HEK293 (cell line): ENCODE measurements around the gene SCP2D1.

Source experiments
- CTCF ChIA-PET: fragments of 350-600 bp; formaldehyde crosslinking; extraction: SDS; loops from one replicate; lab custom pipeline; 2021; ENCODE audit warnings: antibody characterized with exemption; lab: Yijun Ruan, JAX
- POLR2A ChIA-PET: fragments of 300-600 bp; formaldehyde crosslinking; extraction: SDS; loops from one replicate; lab custom pipeline; 2020; ENCODE audit warnings: antibody characterized with exemption, inconsistent platforms; lab: Yijun Ruan, JAX
- H3K27ac ChIP-seq: fragments of 200-500 bp; sonication (Bioruptor generic); 2 replicates; pipeline ENCODE4 v1.5.1; 2014; ENCODE audit warnings: low read depth, low read length, control low read depth, inconsistent platforms; ENCODE audit errors: extremely low read depth
- H3K36me3 ChIP-seq, 2 experiments: fragments of 200-500 bp in 1 of 2; sonication (Bioruptor generic) in 1 of 2; 1 replicate in 1 of 2; 2 replicates in 1 of 2; pipeline ENCODE4 v1.5.1; 2014 to 2017; ENCODE audit warnings: inconsistent platforms in 2 of 2, low read length in 2 of 2; ENCODE audit not compliant: control insufficient read depth in 2 of 2, insufficient read depth in 1 of 2
- H3K4me1 ChIP-seq: fragments of 200-500 bp; sonication (Bioruptor generic); 2 replicates; pipeline ENCODE4 v1.5.1; 2014; ENCODE audit warnings: mild to moderate bottlenecking, low read length, inconsistent platforms; ENCODE audit not compliant: control insufficient read depth, insufficient read depth
- H3K4me3 ChIP-seq: 2 replicates; pipeline ENCODE4 v1.5.1; 2011; ENCODE audit warnings: low read depth, mild to moderate bottlenecking, control low read depth, low read length, moderate library complexity
- H3K9me3 ChIP-seq: fragments of 200-500 bp; sonication (Bioruptor generic); 2 replicates; pipeline ENCODE4 v1.5.1; 2014; ENCODE audit warnings: low read depth, low read length, inconsistent platforms; ENCODE audit not compliant: control insufficient read depth, insufficient read depth
- SP3 ChIP-seq: fragments of 450-650 bp; formaldehyde crosslinking; IDR thresholded peaks from 2 replicates; pipeline ENCODE4 v1.5.1; 2016; ENCODE audit warnings: missing biosample characterization, missing genetic modification characterization
- ZBTB20 ChIP-seq: fragments of 450-650 bp; formaldehyde crosslinking; IDR thresholded peaks from 2 replicates; pipeline ENCODE4 v1.5.1; 2016; ENCODE audit warnings: missing biosample characterization, missing genetic modification characterization
- ZBTB7A ChIP-seq: fragments of 450-650 bp; formaldehyde crosslinking; IDR thresholded peaks from 2 replicates; pipeline ENCODE4 v1.5.1; 2016; ENCODE audit warnings: low read depth, missing biosample characterization, missing genetic modification characterization
- ZNF112 ChIP-seq: fragments of 450-650 bp; formaldehyde crosslinking; IDR thresholded peaks from 2 replicates; pipeline ENCODE4 v1.5.0; 2017; ENCODE audit warnings: missing biosample characterization, missing genetic modification characterization
- ZNF114 ChIP-seq: fragments of 450-650 bp; formaldehyde crosslinking; IDR thresholded peaks from 2 replicates; pipeline ENCODE4 v1.5.0; 2017; ENCODE audit warnings: missing biosample characterization, missing genetic modification characterization
- ZNF146 ChIP-seq: fragments of 450-650 bp; formaldehyde crosslinking; IDR thresholded peaks from 2 replicates; pipeline ENCODE4 v1.5.1; 2016; ENCODE audit warnings: missing biosample characterization, missing genetic modification characterization
- ZNF16 ChIP-seq: fragments of 450-650 bp; formaldehyde crosslinking; IDR thresholded peaks from 2 replicates; pipeline ENCODE4 v1.5.1; 2016; ENCODE audit warnings: low read depth, missing biosample characterization, missing genetic modification characterization
- ZNF175 ChIP-seq: fragments of 450-650 bp; formaldehyde crosslinking; IDR thresholded peaks from 2 replicates; pipeline ENCODE4 v1.5.1; 2016; ENCODE audit warnings: missing biosample characterization, missing genetic modification characterization
- ZNF311 ChIP-seq: fragments of 450-650 bp; formaldehyde crosslinking; IDR thresholded peaks from 2 replicates; pipeline ENCODE4 v1.5.1; 2017; ENCODE audit warnings: missing biosample characterization, missing genetic modification characterization, borderline replicate concordance
- ZNF324 ChIP-seq: fragments of 450-650 bp; formaldehyde crosslinking; IDR thresholded peaks from 2 replicates; pipeline ENCODE4 v1.5.1; 2016; ENCODE audit warnings: missing biosample characterization, missing genetic modification characterization
- ZNF394 ChIP-seq: fragments of 450-650 bp; formaldehyde crosslinking; IDR thresholded peaks from 2 replicates; pipeline ENCODE4 v1.5.1; 2016; ENCODE audit warnings: missing biosample characterization, missing genetic modification characterization, mild to moderate bottlenecking, moderate library complexity, borderline replicate concordance
- ZNF560 ChIP-seq: fragments of 450-650 bp; formaldehyde crosslinking; IDR thresholded peaks from 2 replicates; pipeline ENCODE4 v1.5.1; 2017; ENCODE audit warnings: missing biosample characterization, missing genetic modification characterization, borderline replicate concordance
- ZNF561 ChIP-seq: fragments of 450-650 bp; IDR thresholded peaks from 2 replicates; pipeline ENCODE4 v1.5.1; 2018; ENCODE audit warnings: missing biosample characterization, missing genetic modification characterization, borderline replicate concordance
- ZNF621 ChIP-seq: fragments of 450-650 bp; formaldehyde crosslinking; IDR thresholded peaks from 2 replicates; pipeline ENCODE4 v1.5.1; 2017; ENCODE audit warnings: missing biosample characterization, missing genetic modification characterization
- ZNF670 ChIP-seq: fragments of 450-650 bp; formaldehyde crosslinking; IDR thresholded peaks from 2 replicates; pipeline ENCODE4 v1.5.1; 2016; ENCODE audit warnings: missing biosample characterization, missing genetic modification characterization, low read depth
- ZSCAN30 ChIP-seq: fragments of 450-650 bp; IDR thresholded peaks from 2 replicates; pipeline ENCODE4 v1.5.1; 2018; ENCODE audit warnings: missing biosample characterization, mild to moderate bottlenecking, missing genetic modification characterization, moderate library complexity
- TF ChIP-seq, protein P1 (sequence below): fragments of 450-650 bp; formaldehyde crosslinking; IDR thresholded peaks from 2 replicates; pipeline ENCODE4 v1.5.1; 2016; ENCODE audit warnings: missing biosample characterization, missing genetic modification characterization, borderline replicate concordance
- TF ChIP-seq, protein P2 (sequence below): fragments of 450-650 bp; formaldehyde crosslinking; IDR thresholded peaks from 2 replicates; pipeline ENCODE4 v1.5.1; 2016; ENCODE audit warnings: missing biosample characterization, missing genetic modification characterization
- TF ChIP-seq, protein P3 (sequence below): fragments of 450-650 bp; formaldehyde crosslinking; conservative IDR thresholded peaks from 2 replicates; pipeline ENCODE4 v1.5.1; 2016; ENCODE audit warnings: low read depth, missing biosample characterization, missing genetic modification characterization
- TF ChIP-seq, protein P4 (sequence below): fragments of 450-650 bp; formaldehyde crosslinking; IDR thresholded peaks from 2 replicates; pipeline ENCODE4 v1.5.1; 2016; ENCODE audit warnings: missing biosample characterization, missing genetic modification characterization

SCP2D1 gene

DNA sequence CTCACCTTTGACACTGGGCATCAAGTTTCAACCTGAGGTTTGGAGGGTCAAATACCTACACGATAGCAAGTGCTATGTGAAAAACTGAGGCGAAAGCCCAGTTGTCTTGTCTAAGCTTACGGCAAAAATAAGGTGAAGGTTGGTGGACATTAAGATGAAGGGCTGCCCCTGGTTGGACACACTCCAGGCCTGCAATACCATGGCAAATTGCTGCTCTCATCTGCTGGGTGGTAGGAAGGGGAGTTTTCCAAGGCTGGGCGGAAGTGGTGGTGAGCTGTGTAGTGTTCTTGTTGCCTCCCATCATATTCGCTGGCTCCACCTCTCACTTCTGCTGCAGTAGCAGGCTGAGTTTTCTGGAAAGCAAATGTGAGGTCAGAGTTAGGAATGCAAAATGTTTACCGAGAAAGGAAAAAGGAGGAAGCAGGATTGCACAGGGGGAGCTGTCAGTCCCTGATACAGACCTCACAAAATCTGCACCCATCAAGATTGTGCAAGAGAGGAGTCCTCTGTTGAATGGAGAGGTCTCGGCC lies 33.7 kb downstream of the SCP2D1 start:
- POLR2A ChIA-PET = no interaction called here
- CTCF ChIA-PET = interaction anchor here (0.7 kb wide), 1 partner anchor 10 kb away, joined by 3 read pairs; no protein-coding TSS in a partner anchor
- Histone ChIP-seq H3K27ac (no peak overlapping the region), H3K4me1 (no peaks in the 10 kb centered on the region), H3K9me3 (no peaks in the 10 kb centered on the region), H3K36me3 (no peaks in the 10 kb centered on the region), H3K4me3 (no peak overlapping the region)
- TF ChIP-seq ZSCAN30 (tag by site-specific recombination) (no peak), SP3 (tag by site-specific recombination) (no peak), ZNF146 (tag by site-specific recombination) (no peak), ZNF114 (tag by site-specific recombination) (no peak), ZNF670 (tag by site-specific recombination) (no peak), ZNF560 (tag by site-specific recombination) (no peak), ZNF324 (no peak), ZNF175 (no peak), ZNF394 (tag by site-specific recombination) (no peak), ZBTB20 (tag by site-specific recombination) (no peak), ZBTB7A (tag by site-specific recombination) (no peak), ZNF311 (tag by site-specific recombination) (no peak), ZNF16 (tag by site-specific recombination) (no peak), ZNF112 (tag by site-specific recombination) (no peak), ZNF621 (tag by site-specific recombination) (no peak), ZNF561 (tag by site-specific recombination) (no peak)
- TF ChIP-seq, protein P1, sequence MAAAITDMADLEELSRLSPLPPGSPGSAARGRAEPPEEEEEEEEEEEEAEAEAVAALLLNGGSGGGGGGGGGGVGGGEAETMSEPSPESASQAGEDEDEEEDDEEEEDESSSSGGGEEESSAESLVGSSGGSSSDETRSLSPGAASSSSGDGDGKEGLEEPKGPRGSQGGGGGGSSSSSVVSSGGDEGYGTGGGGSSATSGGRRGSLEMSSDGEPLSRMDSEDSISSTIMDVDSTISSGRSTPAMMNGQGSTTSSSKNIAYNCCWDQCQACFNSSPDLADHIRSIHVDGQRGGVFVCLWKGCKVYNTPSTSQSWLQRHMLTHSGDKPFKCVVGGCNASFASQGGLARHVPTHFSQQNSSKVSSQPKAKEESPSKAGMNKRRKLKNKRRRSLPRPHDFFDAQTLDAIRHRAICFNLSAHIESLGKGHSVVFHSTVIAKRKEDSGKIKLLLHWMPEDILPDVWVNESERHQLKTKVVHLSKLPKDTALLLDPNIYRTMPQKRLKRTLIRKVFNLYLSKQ (tag by site-specific recombination) = no peak
- TF ChIP-seq, protein P2, sequence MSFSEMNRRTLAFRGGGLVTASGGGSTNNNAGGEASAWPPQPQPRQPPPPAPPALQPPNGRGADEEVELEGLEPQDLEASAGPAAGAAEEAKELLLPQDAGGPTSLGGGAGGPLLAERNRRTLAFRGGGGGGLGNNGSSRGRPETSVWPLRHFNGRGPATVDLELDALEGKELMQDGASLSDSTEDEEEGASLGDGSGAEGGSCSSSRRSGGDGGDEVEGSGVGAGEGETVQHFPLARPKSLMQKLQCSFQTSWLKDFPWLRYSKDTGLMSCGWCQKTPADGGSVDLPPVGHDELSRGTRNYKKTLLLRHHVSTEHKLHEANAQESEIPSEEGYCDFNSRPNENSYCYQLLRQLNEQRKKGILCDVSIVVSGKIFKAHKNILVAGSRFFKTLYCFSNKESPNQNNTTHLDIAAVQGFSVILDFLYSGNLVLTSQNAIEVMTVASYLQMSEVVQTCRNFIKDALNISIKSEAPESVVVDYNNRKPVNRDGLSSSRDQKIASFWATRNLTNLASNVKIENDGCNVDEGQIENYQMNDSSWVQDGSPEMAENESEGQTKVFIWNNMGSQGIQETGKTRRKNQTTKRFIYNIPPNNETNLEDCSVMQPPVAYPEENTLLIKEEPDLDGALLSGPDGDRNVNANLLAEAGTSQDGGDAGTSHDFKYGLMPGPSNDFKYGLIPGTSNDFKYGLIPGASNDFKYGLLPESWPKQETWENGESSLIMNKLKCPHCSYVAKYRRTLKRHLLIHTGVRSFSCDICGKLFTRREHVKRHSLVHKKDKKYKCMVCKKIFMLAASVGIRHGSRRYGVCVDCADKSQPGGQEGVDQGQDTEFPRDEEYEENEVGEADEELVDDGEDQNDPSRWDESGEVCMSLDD = no peak
- TF ChIP-seq, protein P3, sequence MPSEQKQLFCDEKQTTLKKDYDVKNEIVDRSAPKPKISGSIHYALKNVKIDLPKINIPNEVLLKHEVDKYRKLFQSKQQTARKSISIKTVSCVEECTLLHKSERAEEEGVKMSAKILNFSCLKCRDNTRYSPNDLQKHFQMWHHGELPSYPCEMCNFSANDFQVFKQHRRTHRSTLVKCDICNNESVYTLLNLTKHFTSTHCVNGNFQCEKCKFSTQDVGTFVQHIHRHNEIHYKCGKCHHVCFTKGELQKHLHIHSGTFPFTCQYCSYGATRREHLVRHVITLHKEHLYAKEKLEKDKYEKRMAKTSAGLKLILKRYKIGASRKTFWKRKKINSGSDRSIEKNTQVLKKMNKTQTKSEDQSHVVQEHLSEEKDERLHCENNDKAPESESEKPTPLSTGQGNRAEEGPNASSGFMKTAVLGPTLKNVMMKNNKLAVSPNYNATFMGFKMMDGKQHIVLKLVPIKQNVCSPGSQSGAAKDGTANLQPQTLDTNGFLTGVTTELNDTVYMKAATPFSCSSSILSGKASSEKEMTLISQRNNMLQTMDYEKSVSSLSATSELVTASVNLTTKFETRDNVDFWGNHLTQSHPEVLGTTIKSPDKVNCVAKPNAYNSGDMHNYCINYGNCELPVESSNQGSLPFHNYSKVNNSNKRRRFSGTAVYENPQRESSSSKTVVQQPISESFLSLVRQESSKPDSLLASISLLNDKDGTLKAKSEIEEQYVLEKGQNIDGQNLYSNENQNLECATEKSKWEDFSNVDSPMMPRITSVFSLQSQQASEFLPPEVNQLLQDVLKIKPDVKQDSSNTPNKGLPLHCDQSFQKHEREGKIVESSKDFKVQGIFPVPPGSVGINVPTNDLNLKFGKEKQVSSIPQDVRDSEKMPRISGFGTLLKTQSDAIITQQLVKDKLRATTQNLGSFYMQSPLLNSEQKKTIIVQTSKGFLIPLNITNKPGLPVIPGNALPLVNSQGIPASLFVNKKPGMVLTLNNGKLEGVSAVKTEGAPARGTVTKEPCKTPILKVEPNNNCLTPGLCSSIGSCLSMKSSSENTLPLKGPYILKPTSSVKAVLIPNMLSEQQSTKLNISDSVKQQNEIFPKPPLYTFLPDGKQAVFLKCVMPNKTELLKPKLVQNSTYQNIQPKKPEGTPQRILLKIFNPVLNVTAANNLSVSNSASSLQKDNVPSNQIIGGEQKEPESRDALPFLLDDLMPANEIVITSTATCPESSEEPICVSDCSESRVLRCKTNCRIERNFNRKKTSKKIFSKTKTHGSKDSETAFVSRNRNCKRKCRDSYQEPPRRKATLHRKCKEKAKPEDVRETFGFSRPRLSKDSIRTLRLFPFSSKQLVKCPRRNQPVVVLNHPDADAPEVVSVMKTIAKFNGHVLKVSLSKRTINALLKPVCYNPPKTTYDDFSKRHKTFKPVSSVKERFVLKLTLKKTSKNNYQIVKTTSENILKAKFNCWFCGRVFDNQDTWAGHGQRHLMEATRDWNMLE = no peak
- TF ChIP-seq, protein P4, sequence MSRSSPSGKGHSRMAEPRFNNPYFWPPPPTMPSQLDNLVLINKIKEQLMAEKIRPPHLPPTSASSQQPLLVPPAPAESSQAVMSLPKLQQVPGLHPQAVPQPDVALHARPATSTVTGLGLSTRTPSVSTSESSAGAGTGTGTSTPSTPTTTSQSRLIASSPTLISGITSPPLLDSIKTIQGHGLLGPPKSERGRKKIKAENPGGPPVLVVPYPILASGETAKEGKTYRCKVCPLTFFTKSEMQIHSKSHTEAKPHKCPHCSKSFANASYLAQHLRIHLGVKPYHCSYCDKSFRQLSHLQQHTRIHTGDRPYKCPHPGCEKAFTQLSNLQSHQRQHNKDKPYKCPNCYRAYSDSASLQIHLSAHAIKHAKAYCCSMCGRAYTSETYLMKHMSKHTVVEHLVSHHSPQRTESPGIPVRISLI (tag by site-specific recombination) = no peak
